Fibroblast of lung (primary cell): ENCODE measurements around the gene MYMK. TPM values are rescaled to one million over a fixed set of nuclear protein-coding genes. Genes with fewer than 3 reads are reported as not detected.

Experiments
- DNase-seq, 2 donors: peaks; one replicate each; pipeline versions ENCODE4 v3.0.0 to v3.0.0-alpha.2; 2010; ENCODE audit warnings: low read depth in 2 of 2
- H2AFZ ChIP-seq: 2 replicates; pipeline ENCODE4 v1.5.1; 2012; ENCODE audit warnings: low read length, control low read depth, inconsistent platforms
- H3K27ac ChIP-seq: 2 replicates; pipeline ENCODE4 v1.5.1; 2011; ENCODE audit warnings: low read length, control low read depth; ENCODE audit not compliant: insufficient read depth
- H3K27me3 ChIP-seq: 2 replicates; pipeline ENCODE4 v1.5.1; 2011; ENCODE audit warnings: mild to moderate bottlenecking, low read length; ENCODE audit not compliant: control insufficient read depth, insufficient read depth
- H3K36me3 ChIP-seq: 2 replicates; pipeline ENCODE4 v1.5.1; 2011; ENCODE audit warnings: low read length; ENCODE audit not compliant: control insufficient read depth, insufficient read depth
- H3K4me1 ChIP-seq: 2 replicates; pipeline ENCODE4 v1.5.1; 2011; ENCODE audit warnings: low read length; ENCODE audit not compliant: control insufficient read depth, insufficient read depth; ENCODE audit errors: extremely low read depth
- H3K4me2 ChIP-seq: 2 replicates; pipeline ENCODE4 v1.5.1; 2011; ENCODE audit warnings: low read length, control low read depth; ENCODE audit not compliant: insufficient read depth; ENCODE audit errors: extremely low read depth
- H3K4me3 ChIP-seq, 4 experiments: fragments of 200-600 bp in 1 of 4; sonication (generic) in 1 of 4; replicated peaks in 1 of 4; 2 replicates each; pipeline ENCODE4 v1.5.1; 2011 to 2016; ENCODE audit warnings: low read length in 4 of 4, low read depth in 3 of 4, mild to moderate bottlenecking in 3 of 4, control low read depth in 2 of 4, inconsistent platforms in 1 of 4, mixed read lengths in 1 of 4; ENCODE audit not compliant: insufficient read depth in 1 of 4; ENCODE audit errors: control extremely low read depth in 1 of 4
- H3K79me2 ChIP-seq: 2 replicates; pipeline ENCODE4 v1.5.1; 2012; ENCODE audit warnings: mild to moderate bottlenecking, low read length, inconsistent platforms; ENCODE audit not compliant: control insufficient read depth, insufficient read depth
- H3K9ac ChIP-seq: 2 replicates; pipeline ENCODE4 v1.5.1; 2011; ENCODE audit warnings: mild to moderate bottlenecking, low read length, control low read depth; ENCODE audit not compliant: insufficient read depth
- H3K9me3 ChIP-seq: 2 replicates; pipeline ENCODE4 v1.5.1; 2012; ENCODE audit warnings: low read depth, low read length; ENCODE audit not compliant: control insufficient read depth, insufficient read depth
- H4K20me1 ChIP-seq: 2 replicates; pipeline ENCODE4 v1.5.1; 2011; ENCODE audit warnings: low read length; ENCODE audit not compliant: control insufficient read depth, insufficient read depth; ENCODE audit errors: extremely low read depth
- EZH2 ChIP-seq: IDR thresholded peaks from 2 replicates; pipeline ENCODE4 v1.5.1; 2012; ENCODE audit warnings: low read length, control low read depth, mild to moderate bottlenecking; ENCODE audit errors: missing control alignments
- polyA plus RNA-seq, 2 donors: library from polyadenylated mRNA; depleted of rRNA in 1 of 2; stranded (reverse) in 1 of 2; unstranded in 1 of 2; fragments of >200 nt; gene quantifications; 2 replicates each; pipeline ENCODE4 v1.2.1, GENCODE V29; 2011 to 2012; ENCODE audit warnings: missing spikeins in 1 of 2
- total RNA-seq: library from RNA; depleted of rRNA; stranded (reverse); fragments of >200 nt; gene quantifications from 2 replicates; pipeline ENCODE4 v1.2.1, GENCODE V29; 2014
- TF ChIP-seq, protein P1 (sequence below), 2 donors: IDR thresholded peaks in 1 of 2; conservative IDR thresholded peaks in 1 of 2; 1 replicate in 1 of 2; 2 replicates in 1 of 2; pipeline ENCODE4 v1.5.1; 2011 to 2012; ENCODE audit warnings: low read length in 2 of 2, control low read depth in 1 of 2, inconsistent platforms in 1 of 2, low read depth in 1 of 2, mild to moderate bottlenecking in 1 of 2

MYMK gene
- total and polyA plus RNA-seq, 2 donors (not counting 1 experiment from before 2014, with no cell fraction given), result not detected

GRCh38 chr9:133473743-133474142, 51.0 kb downstream of the MYMK start:
- peaks cover 14% of the 10 kb centered on the region for H3K36me3 ChIP-seq
- H3K4me3 ChIP-seq, result no peak overlapping the region

GRCh38 chr9:133472753-133473378, 51.9 kb downstream of the MYMK start:
- no peaks in the 10 kb centered on the region for H3K9me3 ChIP-seq
- no peak overlapping the region for H3K4me2 ChIP-seq
- H3K79me2 ChIP-seq, result no peaks in the 10 kb centered on the region
- H3K9ac ChIP-seq, result no peak overlapping the region
- H4K20me1 ChIP-seq, result no peaks in the 10 kb centered on the region
- H3K27ac ChIP-seq, result no peak overlapping the region
- TF ChIP-seq EZH2, result no peak
- TF ChIP-seq, protein P1, sequence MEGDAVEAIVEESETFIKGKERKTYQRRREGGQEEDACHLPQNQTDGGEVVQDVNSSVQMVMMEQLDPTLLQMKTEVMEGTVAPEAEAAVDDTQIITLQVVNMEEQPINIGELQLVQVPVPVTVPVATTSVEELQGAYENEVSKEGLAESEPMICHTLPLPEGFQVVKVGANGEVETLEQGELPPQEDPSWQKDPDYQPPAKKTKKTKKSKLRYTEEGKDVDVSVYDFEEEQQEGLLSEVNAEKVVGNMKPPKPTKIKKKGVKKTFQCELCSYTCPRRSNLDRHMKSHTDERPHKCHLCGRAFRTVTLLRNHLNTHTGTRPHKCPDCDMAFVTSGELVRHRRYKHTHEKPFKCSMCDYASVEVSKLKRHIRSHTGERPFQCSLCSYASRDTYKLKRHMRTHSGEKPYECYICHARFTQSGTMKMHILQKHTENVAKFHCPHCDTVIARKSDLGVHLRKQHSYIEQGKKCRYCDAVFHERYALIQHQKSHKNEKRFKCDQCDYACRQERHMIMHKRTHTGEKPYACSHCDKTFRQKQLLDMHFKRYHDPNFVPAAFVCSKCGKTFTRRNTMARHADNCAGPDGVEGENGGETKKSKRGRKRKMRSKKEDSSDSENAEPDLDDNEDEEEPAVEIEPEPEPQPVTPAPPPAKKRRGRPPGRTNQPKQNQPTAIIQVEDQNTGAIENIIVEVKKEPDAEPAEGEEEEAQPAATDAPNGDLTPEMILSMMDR (conservative IDR thresholded peaks at IDR 0.05 in 1 of 2, IDR thresholded peaks at IDR 0.05 in 1 of 2; ENCODE audit: low read depth in 1 of 2, low read length in 2 of 2), result no peak
- peaks cover 14% of the 10 kb centered on the region for H3K36me3 ChIP-seq
- no peak overlapping the region for H2AFZ ChIP-seq
- H3K4me3 ChIP-seq, result no peak overlapping the region
- no peak for DNase-seq
- H3K4me1 ChIP-seq, result no peaks in the 10 kb centered on the region
- H3K27me3 ChIP-seq, result no peaks in the 10 kb centered on the region

More at GRCh38 chr9:133473743-133474142, 51.0 kb downstream of the MYMK start:
- no peak for TF ChIP-seq EZH2
- TF ChIP-seq, protein P1 (conservative IDR thresholded peaks at IDR 0.05 in 1 of 2, IDR thresholded peaks at IDR 0.05 in 1 of 2; ENCODE audit: low read depth in 1 of 2, low read length in 2 of 2), result no peak
- Histone ChIP-seq H2AFZ (no peak overlapping the region), H3K79me2 (no peaks in the 10 kb centered on the region), H3K27ac (no peak overlapping the region), H3K9ac (no peak overlapping the region), H3K4me2 (no peak overlapping the region), H3K9me3 (no peaks in the 10 kb centered on the region), H3K4me1 (no peaks in the 10 kb centered on the region), H3K27me3 (no peaks in the 10 kb centered on the region), H4K20me1 (no peaks in the 10 kb centered on the region)
- no peak for DNase-seq

- H2AFZ ChIP-seq, result no peak overlapping the region
- H3K4me1 ChIP-seq, result no peaks in the 10 kb centered on the region
- H3K4me3 ChIP-seq, result no peak overlapping the region
- H3K9ac ChIP-seq, result no peak overlapping the region
- no peaks in the 10 kb centered on the region for H3K27me3 ChIP-seq
- H4K20me1 ChIP-seq, result no peaks in the 10 kb centered on the region
- no peaks in the 10 kb centered on the region for H3K9me3 ChIP-seq
- no peak for DNase-seq
- H3K36me3 ChIP-seq, result peaks cover 14% of the 10 kb centered on the region
- H3K27ac ChIP-seq, result no peak overlapping the region
- H3K4me2 ChIP-seq, result no peak overlapping the region
- TF ChIP-seq, protein P1 (conservative IDR thresholded peaks at IDR 0.05 in 1 of 2, IDR thresholded peaks at IDR 0.05 in 1 of 2; ENCODE audit: low read depth in 1 of 2, low read length in 2 of 2), result no peak
- TF ChIP-seq EZH2, result no peak
- no peaks in the 10 kb centered on the region for H3K79me2 ChIP-seq
Measured at GRCh38 chr9:133472277-133472645, 52.5 kb downstream of the MYMK start.
